HFFc6 (cell line): ENCODE data around the gene ASTN2. TPM values are rescaled to one million over a fixed set of nuclear protein-coding genes. Genes with fewer than 3 reads are reported as not detected.
"Not testable (repeated sequence)": the region's sequence is repeated elsewhere in the genome, so short reads cannot be mapped to it uniquely, and the experiment has no call there.

ENCODE experiments used
- DNase-seq: peaks from one replicate; pipeline ENCODE4 v3.0.0-alpha.2; 2018
- H3K27ac Mint-ChIP-seq: 2 replicates; pipeline ENCODE4 v1.8.0; 2020; ENCODE audit warnings: mild to moderate bottlenecking, mixed read lengths
- H3K27me3 Mint-ChIP-seq: 2 replicates; pipeline ENCODE4 v1.8.0; 2021; ENCODE audit warnings: mild to moderate bottlenecking, moderate library complexity, mixed read lengths; ENCODE audit not compliant: insufficient read depth
- H3K36me3 Mint-ChIP-seq: 2 replicates; pipeline ENCODE4 v1.8.0; 2021; ENCODE audit warnings: low read depth, mixed read lengths
- H3K4me1 Mint-ChIP-seq: 2 replicates; pipeline ENCODE4 v1.8.0; 2020; ENCODE audit warnings: low read depth, mixed read lengths
- H3K4me3 Mint-ChIP-seq: 2 replicates; pipeline ENCODE4 v1.8.0; 2020; ENCODE audit warnings: mild to moderate bottlenecking, moderate library complexity, mixed read lengths
- H3K9me3 Mint-ChIP-seq: 2 replicates; pipeline ENCODE4 v1.8.0; 2020; ENCODE audit warnings: mild to moderate bottlenecking, mixed read lengths
- CTCF ChIP-seq: fragments of 200-600 bp; sonication (generic); IDR thresholded peaks from 2 replicates; pipeline ENCODE4 v1.5.0; 2021; ENCODE audit warnings: antibody characterized with exemption, mild to moderate bottlenecking
- total RNA-seq, 6 experiments: library from RNA; stranded (reverse); fragmentation: NEBNext Ultra II Directional; extraction: Animal tissue kit (Norgen Biotek cat#: 25700); gene quantifications; 2 replicates in 1 of 6; 3 replicates in 5 of 6; pipeline ENCODE4 v1.2.3, GENCODE V29; 2021

ASTN2 gene
- total RNA-seq, 6 experiments from 2014 or later: 7.3 to 9.7 (median 8.3) TPM

- no peaks in the 10 kb centered on the region for H3K36me3 Mint-ChIP-seq
Observed at GRCh38 chr9:116900543-116900942, 514.3 kb downstream of the ASTN2 start.

GRCh38 chr9:116900007-116900367 lies 514.9 kb downstream of the ASTN2 start:
- H3K27me3 Mint-ChIP-seq: no peaks in the 10 kb centered on the region; the same call in 1 of the 2 replicates
- no peaks in the 10 kb centered on the region; the same call in 1 of the 2 replicates for H3K4me1 Mint-ChIP-seq
- peaks cover 34% of the 10 kb centered on the region for H3K9me3 Mint-ChIP-seq
- no peaks in the 10 kb centered on the region for H3K36me3 Mint-ChIP-seq
- H3K4me3 Mint-ChIP-seq: no peak overlapping the region
- no peak overlapping the region for H3K27ac Mint-ChIP-seq
- DNase-seq: no peak
- no peak for TF ChIP-seq CTCF

More at GRCh38 chr9:116900543-116900942, 514.3 kb downstream of the ASTN2 start:
- no peak for TF ChIP-seq CTCF
- H3K27me3 Mint-ChIP-seq: no peaks in the 10 kb centered on the region; the same call in 1 of the 2 replicates
- no peak overlapping the region for H3K4me3 Mint-ChIP-seq
- no peak overlapping the region for H3K27ac Mint-ChIP-seq
- DNase-seq: no peak
- no peaks in the 10 kb centered on the region; the same call in 1 of the 2 replicates for H3K4me1 Mint-ChIP-seq
- peaks cover 32% of the 10 kb centered on the region for H3K9me3 Mint-ChIP-seq

GRCh38 chr9:116899337-116900006 lies 515.4 kb downstream of the ASTN2 start:
- no peak for DNase-seq
- Mint-ChIP-seq H3K4me3 (no peak overlapping the region), H3K27ac (peak overlapping the region; percentile 57), H3K36me3 (no peaks in the 10 kb centered on the region), H3K27me3 (no peaks in the 10 kb centered on the region), H3K9me3 (peaks cover 34% of the 10 kb centered on the region), H3K4me1 (no peaks in the 10 kb centered on the region; the same call in 1 of the 2 replicates)
- no peak for TF ChIP-seq CTCF

GRCh38 chr9:116898131-116898530 lies 516.7 kb downstream of the ASTN2 start:
- H3K36me3 Mint-ChIP-seq, DNase-seq, H3K27me3 Mint-ChIP-seq, H3K4me3 Mint-ChIP-seq, H3K27ac Mint-ChIP-seq, H3K4me1 Mint-ChIP-seq: not testable (repeated sequence)
- H3K9me3 Mint-ChIP-seq: peaks cover 34% of the 10 kb centered on the region

GRCh38 chr9:116897201-116897600 lies 517.7 kb downstream of the ASTN2 start:
- TF ChIP-seq CTCF: no peak
- DNase-seq: no peak
- Mint-ChIP-seq H3K4me1 (no peaks in the 10 kb centered on the region; the same call in 1 of the 2 replicates), H3K27me3 (no peaks in the 10 kb centered on the region), H3K36me3 (no peaks in the 10 kb centered on the region), H3K27ac (no peak overlapping the region), H3K4me3 (no peak overlapping the region), H3K9me3 (peaks cover 34% of the 10 kb centered on the region)

- DNase-seq: no peak
- H3K27ac Mint-ChIP-seq: no peak overlapping the region
- H3K4me1 Mint-ChIP-seq: no peaks in the 10 kb centered on the region; the same call in 1 of the 2 replicates
- no peaks in the 10 kb centered on the region for H3K36me3 Mint-ChIP-seq
- H3K9me3 Mint-ChIP-seq: peaks cover 33% of the 10 kb centered on the region
- H3K27me3 Mint-ChIP-seq: no peaks in the 10 kb centered on the region
- no peak overlapping the region for H3K4me3 Mint-ChIP-seq
- TF ChIP-seq CTCF: no peak
Observed at GRCh38 chr9:116895961-116896360, 518.9 kb downstream of the ASTN2 start.
